Fibroblast of lung (primary cell): ENCODE results near the gene ALOX12B. TPM values are rescaled to one million over a fixed set of nuclear protein-coding genes. Genes with fewer than 3 reads are reported as not detected.
A peak's percentile ranks its signal among the peaks of the same experiment; 100 is the strongest.

Source experiments
- DNase-seq, 2 donors: peaks; one replicate each; pipeline versions ENCODE4 v3.0.0 to v3.0.0-alpha.2; 2010; ENCODE audit warnings: low read depth in 2 of 2
- H2AFZ ChIP-seq: 2 replicates; pipeline ENCODE4 v1.5.1; 2012; ENCODE audit warnings: low read length, control low read depth, inconsistent platforms
- H3K27ac ChIP-seq: 2 replicates; pipeline ENCODE4 v1.5.1; 2011; ENCODE audit warnings: low read length, control low read depth; ENCODE audit not compliant: insufficient read depth
- H3K27me3 ChIP-seq: 2 replicates; pipeline ENCODE4 v1.5.1; 2011; ENCODE audit warnings: mild to moderate bottlenecking, low read length; ENCODE audit not compliant: control insufficient read depth, insufficient read depth
- H3K36me3 ChIP-seq: 2 replicates; pipeline ENCODE4 v1.5.1; 2011; ENCODE audit warnings: low read length; ENCODE audit not compliant: control insufficient read depth, insufficient read depth
- H3K4me1 ChIP-seq: 2 replicates; pipeline ENCODE4 v1.5.1; 2011; ENCODE audit warnings: low read length; ENCODE audit not compliant: control insufficient read depth, insufficient read depth; ENCODE audit errors: extremely low read depth
- H3K4me2 ChIP-seq: 2 replicates; pipeline ENCODE4 v1.5.1; 2011; ENCODE audit warnings: low read length, control low read depth; ENCODE audit not compliant: insufficient read depth; ENCODE audit errors: extremely low read depth
- H3K4me3 ChIP-seq, 4 experiments: fragments of 200-600 bp in 1 of 4; sonication (generic) in 1 of 4; replicated peaks in 1 of 4; 2 replicates each; pipeline ENCODE4 v1.5.1; 2011 to 2016; ENCODE audit warnings: low read length in 4 of 4, low read depth in 3 of 4, mild to moderate bottlenecking in 3 of 4, control low read depth in 2 of 4, inconsistent platforms in 1 of 4, mixed read lengths in 1 of 4; ENCODE audit not compliant: insufficient read depth in 1 of 4; ENCODE audit errors: control extremely low read depth in 1 of 4
- H3K79me2 ChIP-seq: 2 replicates; pipeline ENCODE4 v1.5.1; 2012; ENCODE audit warnings: mild to moderate bottlenecking, low read length, inconsistent platforms; ENCODE audit not compliant: control insufficient read depth, insufficient read depth
- H3K9ac ChIP-seq: 2 replicates; pipeline ENCODE4 v1.5.1; 2011; ENCODE audit warnings: mild to moderate bottlenecking, low read length, control low read depth; ENCODE audit not compliant: insufficient read depth
- H3K9me3 ChIP-seq: 2 replicates; pipeline ENCODE4 v1.5.1; 2012; ENCODE audit warnings: low read depth, low read length; ENCODE audit not compliant: control insufficient read depth, insufficient read depth
- H4K20me1 ChIP-seq: 2 replicates; pipeline ENCODE4 v1.5.1; 2011; ENCODE audit warnings: low read length; ENCODE audit not compliant: control insufficient read depth, insufficient read depth; ENCODE audit errors: extremely low read depth
- EZH2 ChIP-seq: IDR thresholded peaks from 2 replicates; pipeline ENCODE4 v1.5.1; 2012; ENCODE audit warnings: low read length, control low read depth, mild to moderate bottlenecking; ENCODE audit errors: missing control alignments
- polyA plus RNA-seq, 2 donors: library from polyadenylated mRNA; depleted of rRNA in 1 of 2; stranded (reverse) in 1 of 2; unstranded in 1 of 2; fragments of >200 nt; gene quantifications; 2 replicates each; pipeline ENCODE4 v1.2.1, GENCODE V29; 2011 to 2012; ENCODE audit warnings: missing spikeins in 1 of 2
- total RNA-seq: library from RNA; depleted of rRNA; stranded (reverse); fragments of >200 nt; gene quantifications from 2 replicates; pipeline ENCODE4 v1.2.1, GENCODE V29; 2014
- TF ChIP-seq, protein P1 (sequence below), 2 donors: IDR thresholded peaks in 1 of 2; conservative IDR thresholded peaks in 1 of 2; 1 replicate in 1 of 2; 2 replicates in 1 of 2; pipeline ENCODE4 v1.5.1; 2011 to 2012; ENCODE audit warnings: low read length in 2 of 2, control low read depth in 1 of 2, inconsistent platforms in 1 of 2, low read depth in 1 of 2, mild to moderate bottlenecking in 1 of 2

Gene ALOX12B
- total and polyA plus RNA-seq, 2 donors (not counting 1 experiment from before 2014, with no cell fraction given), result not detected

DNA sequence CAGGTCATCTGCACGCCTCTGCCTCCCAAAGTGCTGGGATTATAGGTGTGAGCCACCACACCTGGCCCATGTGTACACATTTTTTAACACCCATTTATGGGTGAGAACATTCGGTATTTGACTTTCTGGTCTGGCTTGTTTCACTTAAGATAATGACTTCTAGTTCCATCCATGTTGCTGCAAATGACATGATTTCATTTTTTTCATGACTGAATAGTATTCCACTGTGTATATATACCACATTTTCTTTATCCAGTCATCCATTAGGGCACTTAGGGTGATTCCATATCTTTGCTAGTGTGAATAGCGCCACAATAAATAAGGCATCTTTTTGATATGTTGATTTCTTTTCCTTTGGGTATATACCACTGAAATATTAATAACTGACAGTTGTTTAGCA lies 5.6 kb downstream of the ALOX12B start:
- Histone ChIP-seq H3K4me1 (peaks cover 2% of the 10 kb centered on the region), H3K27me3 (peaks cover 23% of the 10 kb centered on the region), H3K27ac (no peak overlapping the region), H4K20me1 (no peaks in the 10 kb centered on the region), H3K4me3 (no peak overlapping the region), H2AFZ (no peak overlapping the region), H3K9me3 (no peaks in the 10 kb centered on the region), H3K9ac (no peak overlapping the region), H3K36me3 (no peaks in the 10 kb centered on the region), H3K4me2 (no peak overlapping the region), H3K79me2 (no peaks in the 10 kb centered on the region)
- no peak for TF ChIP-seq EZH2
- TF ChIP-seq, protein P1, sequence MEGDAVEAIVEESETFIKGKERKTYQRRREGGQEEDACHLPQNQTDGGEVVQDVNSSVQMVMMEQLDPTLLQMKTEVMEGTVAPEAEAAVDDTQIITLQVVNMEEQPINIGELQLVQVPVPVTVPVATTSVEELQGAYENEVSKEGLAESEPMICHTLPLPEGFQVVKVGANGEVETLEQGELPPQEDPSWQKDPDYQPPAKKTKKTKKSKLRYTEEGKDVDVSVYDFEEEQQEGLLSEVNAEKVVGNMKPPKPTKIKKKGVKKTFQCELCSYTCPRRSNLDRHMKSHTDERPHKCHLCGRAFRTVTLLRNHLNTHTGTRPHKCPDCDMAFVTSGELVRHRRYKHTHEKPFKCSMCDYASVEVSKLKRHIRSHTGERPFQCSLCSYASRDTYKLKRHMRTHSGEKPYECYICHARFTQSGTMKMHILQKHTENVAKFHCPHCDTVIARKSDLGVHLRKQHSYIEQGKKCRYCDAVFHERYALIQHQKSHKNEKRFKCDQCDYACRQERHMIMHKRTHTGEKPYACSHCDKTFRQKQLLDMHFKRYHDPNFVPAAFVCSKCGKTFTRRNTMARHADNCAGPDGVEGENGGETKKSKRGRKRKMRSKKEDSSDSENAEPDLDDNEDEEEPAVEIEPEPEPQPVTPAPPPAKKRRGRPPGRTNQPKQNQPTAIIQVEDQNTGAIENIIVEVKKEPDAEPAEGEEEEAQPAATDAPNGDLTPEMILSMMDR (conservative IDR thresholded peaks at IDR 0.05 in 1 of 2, IDR thresholded peaks at IDR 0.05 in 1 of 2; ENCODE audit: low read depth in 1 of 2, low read length in 2 of 2), result no peak
- no peak for DNase-seq

DNA sequence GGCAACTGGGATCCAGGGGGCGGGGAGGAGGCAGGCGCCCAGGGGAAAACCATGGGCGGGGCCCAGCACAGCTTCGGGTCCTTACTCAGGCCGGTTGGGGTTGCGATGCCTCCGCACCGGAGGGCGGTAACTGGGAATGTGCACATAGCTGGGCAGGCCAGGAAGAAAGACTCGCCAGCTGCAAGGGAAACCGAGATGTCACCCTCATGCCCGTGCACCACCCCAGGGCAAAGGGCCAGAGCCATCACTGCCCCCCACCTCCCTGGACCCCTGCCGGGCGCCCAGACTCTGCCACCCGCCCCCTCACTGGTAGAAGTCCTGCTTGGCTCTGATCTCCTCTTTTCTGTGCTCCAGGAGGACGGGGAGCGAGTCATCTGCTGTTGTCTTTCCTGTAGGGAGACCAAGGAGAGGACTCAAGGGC lies 6.7 kb downstream of the ALOX12B start:
- Histone ChIP-seq H3K27ac (no peak overlapping the region), H3K79me2 (no peaks in the 10 kb centered on the region), H2AFZ (no peak overlapping the region), H3K4me1 (peaks cover 2% of the 10 kb centered on the region), H3K27me3 (peaks cover 26% of the 10 kb centered on the region), H3K9me3 (no peaks in the 10 kb centered on the region), H3K36me3 (no peaks in the 10 kb centered on the region), H3K4me3 (no peak overlapping the region), H3K4me2 (no peak overlapping the region), H4K20me1 (no peaks in the 10 kb centered on the region), H3K9ac (no peak overlapping the region)
- no peak for DNase-seq
- TF ChIP-seq, protein P1 (conservative IDR thresholded peaks at IDR 0.05 in 1 of 2, IDR thresholded peaks at IDR 0.05 in 1 of 2; ENCODE audit: low read depth in 1 of 2, low read length in 2 of 2), result no peak
- TF ChIP-seq EZH2, result no peak

DNA sequence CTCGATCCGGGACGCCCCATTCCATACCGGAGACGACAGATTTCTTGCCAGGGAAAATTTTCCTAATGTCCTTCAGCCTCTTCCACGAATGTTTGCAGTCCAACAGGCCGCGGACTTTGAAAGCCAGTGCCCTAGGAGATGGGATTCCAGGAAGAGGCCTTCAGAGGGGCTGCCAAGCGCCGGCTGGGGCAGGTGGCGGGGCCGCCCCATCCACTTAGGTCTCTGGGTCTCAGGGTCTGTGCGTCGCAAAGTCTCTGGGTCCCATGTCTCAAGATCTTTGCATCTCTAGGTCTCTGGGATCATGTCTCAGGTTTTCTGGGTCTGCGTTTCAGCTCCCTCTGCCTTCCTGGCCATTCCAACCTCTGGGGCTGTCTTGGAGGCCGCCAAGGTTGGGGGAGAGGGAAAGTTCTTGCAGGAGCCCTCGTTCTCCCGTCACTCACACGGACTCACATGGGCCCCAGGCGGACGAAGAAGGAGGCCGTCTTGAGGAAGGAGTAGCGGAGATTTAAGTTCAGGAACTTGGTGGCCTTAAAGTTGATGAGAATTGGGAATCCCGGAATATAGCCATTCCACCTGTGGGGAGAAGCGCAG lies 7.2 kb downstream of the ALOX12B start:
- peaks cover 2% of the 10 kb centered on the region for H3K4me1 ChIP-seq
- peak overlapping the region; percentile 93 for H3K4me2 ChIP-seq
- H3K9me3 ChIP-seq, result no peaks in the 10 kb centered on the region
- H4K20me1 ChIP-seq, result no peaks in the 10 kb centered on the region
- DNase-seq, result no peak
- no peak overlapping the region for H3K27ac ChIP-seq
- H3K9ac ChIP-seq, result no peak overlapping the region
- H3K27me3 ChIP-seq, result peaks cover 26% of the 10 kb centered on the region
- TF ChIP-seq, protein P1 (conservative IDR thresholded peaks at IDR 0.05 in 1 of 2, IDR thresholded peaks at IDR 0.05 in 1 of 2; ENCODE audit: low read depth in 1 of 2, low read length in 2 of 2), result no peak
- TF ChIP-seq EZH2, result no peak
- H2AFZ ChIP-seq, result no peak overlapping the region
- peak overlapping the region in 1 of 4 experiments; percentile 46 for H3K4me3 ChIP-seq
- no peaks in the 10 kb centered on the region for H3K36me3 ChIP-seq
- H3K79me2 ChIP-seq, result no peaks in the 10 kb centered on the region
